HCT116 (cell line): Measurements from ENCODE around the gene WBP2NL.

Experiments
- EZH2 ChIP-seq: fragments of 200-600 bp; sonication (generic); IDR thresholded peaks from 2 replicates; pipeline ENCODE4 v1.6.1; 2017; ENCODE audit warnings: antibody characterized with exemption, mixed run types
- POLR2A ChIP-seq: IDR thresholded peaks from 2 replicates; pipeline ENCODE4 v1.7.0; 2011; ENCODE audit warnings: borderline replicate concordance; ENCODE audit not compliant: insufficient read depth, insufficient read length; ENCODE audit errors: extremely low read depth
- POLR2AphosphoS5 ChIP-seq: IDR thresholded peaks from 2 replicates; pipeline ENCODE4 v1.6.1; 2011; ENCODE audit warnings: mild to moderate bottlenecking, low read depth, low read length, moderate library complexity
- RAD21 ChIP-seq: IDR thresholded peaks from 2 replicates; pipeline ENCODE4 v1.6.1; 2012; ENCODE audit warnings: low read depth, mild to moderate bottlenecking
- SRF ChIP-seq: IDR thresholded peaks from 2 replicates; pipeline ENCODE4 v1.6.1; 2012; ENCODE audit warnings: low read depth
- TCF7L2 ChIP-seq: IDR thresholded peaks from 2 replicates; pipeline ENCODE4 v1.7.0; 2011; ENCODE audit warnings: borderline replicate concordance, inconsistent platforms; ENCODE audit not compliant: insufficient read depth, insufficient read length; ENCODE audit errors: extremely low read depth
- YY1 ChIP-seq: IDR thresholded peaks from 2 replicates; pipeline ENCODE4 v1.6.1; 2011; ENCODE audit warnings: low read length, low read depth, moderate library complexity, mild to moderate bottlenecking; ENCODE audit not compliant: insufficient replicate concordance; ENCODE audit errors: extremely low read depth
- ZFX ChIP-seq: fragments of 450-650 bp; IDR thresholded peaks from 2 replicates; pipeline ENCODE4 v1.6.1; 2017
- TF ChIP-seq, protein P1 (sequence below): IDR thresholded peaks from 2 replicates; pipeline ENCODE4 v1.6.1; 2012; ENCODE audit warnings: low read depth
- TF ChIP-seq, protein P2 (sequence below), 3 experiments: fragments of 200-600 bp in 1 of 3; sonication (generic) in 1 of 3; IDR thresholded peaks in 2 of 3; conservative IDR thresholded peaks in 1 of 3; 2 replicates each; pipeline ENCODE4 v1.5.1; 2012 to 2017; ENCODE audit warnings: low read depth in 2 of 3, low read length in 2 of 3, antibody characterized with exemption in 1 of 3, borderline replicate concordance in 1 of 3, control low read depth in 1 of 3, mild to moderate bottlenecking in 1 of 3, mixed read lengths in 1 of 3, mixed run types in 1 of 3, moderate library complexity in 1 of 3; ENCODE audit not compliant: insufficient read depth in 1 of 3
- TF ChIP-seq, protein P3 (sequence below): IDR thresholded peaks from 2 replicates; pipeline ENCODE4 v1.6.1; 2012

DNA sequence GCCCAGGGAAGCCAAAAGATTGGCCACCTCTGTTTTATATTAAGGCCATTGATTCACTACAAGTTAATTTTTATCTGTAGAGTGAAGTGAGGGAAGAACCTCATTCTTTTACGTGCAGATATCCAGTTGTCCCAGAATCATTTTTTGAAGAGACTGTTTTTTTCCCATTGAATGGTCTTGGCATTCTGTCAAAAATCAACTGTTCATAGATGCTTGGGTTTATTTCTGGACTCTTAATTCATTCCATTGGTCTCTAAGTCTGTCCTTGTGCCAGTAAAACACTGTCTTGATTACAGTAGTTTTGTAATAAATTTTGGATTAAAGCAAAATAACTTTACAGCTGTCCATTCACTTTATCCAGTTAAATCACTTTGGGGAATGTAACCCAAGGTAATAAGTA is 26.8 kb downstream of the WBP2NL start:
- TF ChIP-seq, protein P1, sequence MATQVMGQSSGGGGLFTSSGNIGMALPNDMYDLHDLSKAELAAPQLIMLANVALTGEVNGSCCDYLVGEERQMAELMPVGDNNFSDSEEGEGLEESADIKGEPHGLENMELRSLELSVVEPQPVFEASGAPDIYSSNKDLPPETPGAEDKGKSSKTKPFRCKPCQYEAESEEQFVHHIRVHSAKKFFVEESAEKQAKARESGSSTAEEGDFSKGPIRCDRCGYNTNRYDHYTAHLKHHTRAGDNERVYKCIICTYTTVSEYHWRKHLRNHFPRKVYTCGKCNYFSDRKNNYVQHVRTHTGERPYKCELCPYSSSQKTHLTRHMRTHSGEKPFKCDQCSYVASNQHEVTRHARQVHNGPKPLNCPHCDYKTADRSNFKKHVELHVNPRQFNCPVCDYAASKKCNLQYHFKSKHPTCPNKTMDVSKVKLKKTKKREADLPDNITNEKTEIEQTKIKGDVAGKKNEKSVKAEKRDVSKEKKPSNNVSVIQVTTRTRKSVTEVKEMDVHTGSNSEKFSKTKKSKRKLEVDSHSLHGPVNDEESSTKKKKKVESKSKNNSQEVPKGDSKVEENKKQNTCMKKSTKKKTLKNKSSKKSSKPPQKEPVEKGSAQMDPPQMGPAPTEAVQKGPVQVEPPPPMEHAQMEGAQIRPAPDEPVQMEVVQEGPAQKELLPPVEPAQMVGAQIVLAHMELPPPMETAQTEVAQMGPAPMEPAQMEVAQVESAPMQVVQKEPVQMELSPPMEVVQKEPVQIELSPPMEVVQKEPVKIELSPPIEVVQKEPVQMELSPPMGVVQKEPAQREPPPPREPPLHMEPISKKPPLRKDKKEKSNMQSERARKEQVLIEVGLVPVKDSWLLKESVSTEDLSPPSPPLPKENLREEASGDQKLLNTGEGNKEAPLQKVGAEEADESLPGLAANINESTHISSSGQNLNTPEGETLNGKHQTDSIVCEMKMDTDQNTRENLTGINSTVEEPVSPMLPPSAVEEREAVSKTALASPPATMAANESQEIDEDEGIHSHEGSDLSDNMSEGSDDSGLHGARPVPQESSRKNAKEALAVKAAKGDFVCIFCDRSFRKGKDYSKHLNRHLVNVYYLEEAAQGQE, result no peak
- TF ChIP-seq, protein P2, sequence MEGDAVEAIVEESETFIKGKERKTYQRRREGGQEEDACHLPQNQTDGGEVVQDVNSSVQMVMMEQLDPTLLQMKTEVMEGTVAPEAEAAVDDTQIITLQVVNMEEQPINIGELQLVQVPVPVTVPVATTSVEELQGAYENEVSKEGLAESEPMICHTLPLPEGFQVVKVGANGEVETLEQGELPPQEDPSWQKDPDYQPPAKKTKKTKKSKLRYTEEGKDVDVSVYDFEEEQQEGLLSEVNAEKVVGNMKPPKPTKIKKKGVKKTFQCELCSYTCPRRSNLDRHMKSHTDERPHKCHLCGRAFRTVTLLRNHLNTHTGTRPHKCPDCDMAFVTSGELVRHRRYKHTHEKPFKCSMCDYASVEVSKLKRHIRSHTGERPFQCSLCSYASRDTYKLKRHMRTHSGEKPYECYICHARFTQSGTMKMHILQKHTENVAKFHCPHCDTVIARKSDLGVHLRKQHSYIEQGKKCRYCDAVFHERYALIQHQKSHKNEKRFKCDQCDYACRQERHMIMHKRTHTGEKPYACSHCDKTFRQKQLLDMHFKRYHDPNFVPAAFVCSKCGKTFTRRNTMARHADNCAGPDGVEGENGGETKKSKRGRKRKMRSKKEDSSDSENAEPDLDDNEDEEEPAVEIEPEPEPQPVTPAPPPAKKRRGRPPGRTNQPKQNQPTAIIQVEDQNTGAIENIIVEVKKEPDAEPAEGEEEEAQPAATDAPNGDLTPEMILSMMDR (IDR thresholded peaks at IDR 0.05 in 2 of 3, conservative IDR thresholded peaks at IDR 0.05 in 1 of 3; ENCODE audit: borderline replicate concordance in 1 of 3, insufficient read depth in 1 of 3, low read depth in 2 of 3, low read length in 2 of 3), result no peak
- TF ChIP-seq POLR2A (no peak), RAD21 (no peak), ZFX (no peak), EZH2 (no peak), YY1 (no peak), POLR2AphosphoS5 (no peak), TCF7L2 (no peak), SRF (no peak)
- TF ChIP-seq, protein P3, sequence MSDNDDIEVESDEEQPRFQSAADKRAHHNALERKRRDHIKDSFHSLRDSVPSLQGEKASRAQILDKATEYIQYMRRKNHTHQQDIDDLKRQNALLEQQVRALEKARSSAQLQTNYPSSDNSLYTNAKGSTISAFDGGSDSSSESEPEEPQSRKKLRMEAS, result no peak
